Kidney (tissue), 14 donors: Measurements from ENCODE around the gene KRT222. TPM values are rescaled to one million over a fixed set of nuclear protein-coding genes. Genes with fewer than 3 reads are reported as not detected.

Experiments used
- DNase-seq, 5 donors: peaks; one replicate each; pipeline ENCODE4 v3.0.0-alpha.2; 2013 to 2020
- FAIRE-seq: peaks from 2 replicates; lab custom pipeline; 2012; peaks lifted over from hg19 to GRCh38; lab: Jason Lieb, UNC
- H3K27ac ChIP-seq, 2 donors: one replicate each; pipeline ENCODE4 v1.7.0; 2013; ENCODE audit warnings: low read depth in 2 of 2, low read length in 2 of 2, inconsistent platforms in 1 of 2
- H3K27me3 ChIP-seq: one replicate; pipeline ENCODE4 v1.7.1; 2013; ENCODE audit warnings: low read length, inconsistent platforms; ENCODE audit not compliant: control insufficient read depth, insufficient read depth
- H3K36me3 ChIP-seq, 3 donors: one replicate each; pipeline versions ENCODE4 v1.7.0 to v1.7.1; 2013; ENCODE audit warnings: low read length in 3 of 3, control low read depth in 1 of 3, inconsistent platforms in 1 of 3; ENCODE audit not compliant: insufficient read depth in 3 of 3, control insufficient read depth in 2 of 3
- H3K4me1 ChIP-seq, 3 donors: one replicate each; pipeline versions ENCODE4 v1.7.0 to v1.7.1; 2013; ENCODE audit warnings: low read length in 3 of 3, inconsistent platforms in 1 of 3, low read depth in 1 of 3; ENCODE audit not compliant: control insufficient read depth in 2 of 3, insufficient read depth in 2 of 3
- H3K4me3 ChIP-seq, 3 donors: one replicate each; pipeline versions ENCODE4 v1.7.0 to v1.8.1; 2013; ENCODE audit warnings: low read length in 3 of 3, control low read depth in 1 of 3, inconsistent platforms in 1 of 3
- H3K9ac ChIP-seq, 3 donors: one replicate each; pipeline versions ENCODE4 v1.7.0 to v1.7.1; 2013; ENCODE audit warnings: low read length in 3 of 3, control low read depth in 1 of 3, inconsistent platforms in 1 of 3
- H3K9me3 ChIP-seq, 3 donors: one replicate each; pipeline versions ENCODE4 v1.7.0 to v1.7.1; 2013; ENCODE audit warnings: low read length in 3 of 3, control low read depth in 1 of 3, inconsistent platforms in 1 of 3; ENCODE audit not compliant: control insufficient read depth in 2 of 3, insufficient read depth in 1 of 3
- CTCF ChIP-seq: IDR thresholded peaks from 3 replicates; pipeline ENCODE4 v1.5.1; 2012; ENCODE audit warnings: mild to moderate bottlenecking, moderate library complexity, borderline replicate concordance; ENCODE audit not compliant: insufficient read depth; ENCODE audit errors: extremely low read depth
- intact Hi-C: fragments of 100-400 bp; cut with DNase I; formaldehyde crosslinking; loops from one replicate; pipeline ENCODE4 v1.11.1; 2022
- polyA plus RNA-seq: library from polyadenylated mRNA; stranded (reverse); fragments of 350-450 nt; fragmentation: Illumina TruSeq; extraction: RNeasy Lipid Tissue Mini Kit (QIAGEN cat#74804); gene quantifications from one replicate; pipeline ENCODE4 v1.2.3, GENCODE V29; 2014; ENCODE audit warnings: low read depth, low replicate concordance; ENCODE audit not compliant: insufficient read depth
- total RNA-seq: library from RNA; stranded (reverse); fragmentation: NEBNext Ultra II Directional; extraction: Animal tissue kit (Norgen Biotek cat#: 25700); gene quantifications from one replicate; pipeline ENCODE4 v1.2.1, GENCODE V29; 2021
- donor health status: control.
- donor health status: control.
- donor health status: control.
- donor health status: control.
- donor health status: control.
- donor health status: DM: yes; HTN: yes; CAD: no.
- donor health status: Normal renal cell carcinoma (clear cell type).

Gene KRT222
- total and polyA plus RNA-seq, 2 donors from 2014 or later: 1.2 to 6.6 TPM

DNA sequence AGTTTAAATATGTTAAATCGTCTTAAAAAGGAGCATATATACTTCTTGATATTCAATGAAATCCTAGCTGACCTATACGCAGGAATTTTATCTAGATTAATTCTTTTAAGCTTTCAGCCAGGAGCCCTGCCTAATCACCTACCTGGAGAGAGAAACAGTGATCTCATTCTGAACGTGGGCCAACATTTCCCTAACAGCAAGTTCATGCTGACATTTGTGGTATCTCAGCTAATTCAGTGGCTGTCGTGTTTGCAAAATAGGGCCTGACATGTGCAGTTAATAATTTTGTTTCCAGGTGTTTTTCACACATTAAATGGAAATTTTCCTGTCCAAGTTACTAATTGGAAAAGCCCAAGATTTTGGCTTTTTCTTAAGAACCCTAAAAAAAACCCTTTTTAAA is 21.2 kb upstream of the KRT222 start:
- intact Hi-C loops: no loop called here
- Histone ChIP-seq H3K9ac (no peak overlapping the region), H3K27me3 (no peaks in the 10 kb centered on the region), H3K9me3 (no peaks in the 10 kb centered on the region), H3K4me3 (no peak overlapping the region), H3K4me1 (no peaks in the 10 kb centered on the region), H3K27ac (no peak overlapping the region), H3K36me3 (no peaks in the 10 kb centered on the region)
- no peak for DNase-seq
- TF ChIP-seq CTCF: no peak
- FAIRE-seq: no peak

DNA sequence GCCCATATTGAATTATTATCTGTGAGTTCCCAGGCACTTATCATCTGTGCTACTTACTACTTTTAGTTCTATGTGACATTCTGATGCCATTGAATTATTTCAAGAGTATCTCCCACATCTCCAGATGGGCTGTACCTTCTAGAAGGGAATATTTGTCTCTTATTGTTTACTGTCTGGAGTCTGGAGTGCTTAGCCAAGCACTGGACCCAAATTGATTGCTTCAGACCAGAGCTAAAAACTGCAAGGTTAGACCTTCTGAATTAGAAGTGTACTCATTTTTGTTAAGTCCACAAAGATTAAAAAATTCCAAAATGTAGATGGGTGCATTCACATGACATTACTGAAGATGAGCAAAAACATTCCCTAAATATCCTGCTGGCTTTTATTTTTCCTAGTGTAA is 16.0 kb upstream of the KRT222 start:
- intact Hi-C loops: no loop called here
- no peaks in the 10 kb centered on the region for H3K27me3 ChIP-seq
- DNase-seq: no peak

GRCh38 chr17:40679523-40679907 is 14.5 kb upstream of the KRT222 start:
- DNase-seq (no peak), FAIRE-seq (no peak)
- intact Hi-C loops: no loop called here
- no peak overlapping the region for H3K4me3 ChIP-seq
- H3K9me3 ChIP-seq: no peaks in the 10 kb centered on the region
- no peaks in the 10 kb centered on the region for H3K4me1 ChIP-seq
- no peaks in the 10 kb centered on the region for H3K36me3 ChIP-seq
- H3K27ac ChIP-seq: no peak overlapping the region
- H3K9ac ChIP-seq: no peak overlapping the region
- peaks cover 2% of the 10 kb centered on the region for H3K27me3 ChIP-seq
- TF ChIP-seq CTCF: no peak

More for the DNA sequence above, 16.0 kb upstream of the KRT222 start:
- no peak overlapping the region for H3K4me3 ChIP-seq
- H3K36me3 ChIP-seq: no peaks in the 10 kb centered on the region
- H3K9ac ChIP-seq: no peak overlapping the region
- no peak for TF ChIP-seq CTCF
- H3K4me1 ChIP-seq: no peaks in the 10 kb centered on the region
- no peak overlapping the region for H3K27ac ChIP-seq
- no peak for FAIRE-seq
- H3K9me3 ChIP-seq: no peaks in the 10 kb centered on the region

DNA sequence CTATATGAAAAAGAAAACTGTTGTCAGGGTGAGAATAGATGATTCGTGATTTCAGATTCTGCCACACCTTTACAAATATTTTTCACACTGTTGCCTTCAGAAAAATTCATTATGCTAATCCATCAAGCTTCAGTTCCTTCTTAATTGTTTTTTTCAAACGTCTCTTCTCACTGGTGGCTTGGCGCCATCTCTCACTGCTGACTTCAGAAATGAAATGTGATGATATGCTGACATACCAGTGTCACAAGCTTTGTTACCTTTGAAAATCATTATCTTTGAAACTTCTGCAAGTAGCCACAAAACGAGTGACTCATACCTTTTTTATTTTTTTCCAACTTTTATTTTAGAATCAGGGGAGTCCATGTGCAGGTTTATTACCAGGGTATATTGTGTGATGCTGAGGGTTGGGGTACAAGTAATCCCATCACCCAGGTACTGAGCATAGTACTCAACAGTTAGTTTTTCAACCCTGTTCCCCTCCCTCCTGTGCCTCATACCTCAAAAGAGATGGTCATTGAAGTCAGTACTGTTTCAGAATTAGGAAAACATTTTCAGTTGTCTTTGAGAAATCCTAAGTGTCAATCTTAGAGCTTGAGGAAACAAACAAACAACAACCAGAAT is 14.0 kb upstream of the KRT222 start:
- Histone ChIP-seq H3K36me3 (no peaks in the 10 kb centered on the region), H3K27ac (no peak overlapping the region), H3K9me3 (no peaks in the 10 kb centered on the region), H3K4me1 (no peaks in the 10 kb centered on the region), H3K4me3 (no peak overlapping the region), H3K27me3 (peaks cover 2% of the 10 kb centered on the region), H3K9ac (no peak overlapping the region)
- TF ChIP-seq CTCF: no peak
- intact Hi-C loops: no loop called here
- no peak for DNase-seq
- FAIRE-seq: no peak
